Panc1 (cell line): ENCODE measurements around the gene MYRIP. TPM values are rescaled to one million over a fixed set of nuclear protein-coding genes. Genes with fewer than 3 reads are reported as not detected.

Experiments used
- ATAC-seq: fragments of 200-7000 bp; cut with Tn5 transposase; 2 replicates; pipeline ENCODE4 v1.9.1; 2020; ENCODE audit warnings: mild to moderate bottlenecking, moderate library complexity
- BruUV-seq: library from RNA; stranded (reverse); fragments of 400-500 nt; replicated peaks from 2 replicates; lab custom pipeline; 2021; lab: Mats Ljungman, UMichigan
- CTCF ChIA-PET: fragments of 300-600 bp; sonication (Branson Sonifier 250); formaldehyde crosslinking; loops from one replicate; lab custom pipeline; 2022; ENCODE audit warnings: antibody characterized with exemption; lab: Charles Lee
- POLR2A ChIA-PET: fragments of 300-600 bp; sonication (Branson Sonifier 250); formaldehyde crosslinking; loops from one replicate; lab custom pipeline; 2022; ENCODE audit warnings: antibody characterized with exemption; lab: Charles Lee
- DNase-seq: peaks from one replicate; pipeline ENCODE4 v3.0.0-alpha.2; 2010; ENCODE audit warnings: low read depth, low spot score
- H3K27ac ChIP-seq: 2 replicates; pipeline ENCODE4 v1.5.1; 2011; ENCODE audit warnings: mild to moderate bottlenecking, low read length, inconsistent platforms
- H3K27me3 ChIP-seq: fragments of 200-500 bp; sonication (Bioruptor generic); 2 replicates; pipeline ENCODE4 v1.6.0; 2014; ENCODE audit warnings: low read length, inconsistent platforms; ENCODE audit not compliant: control insufficient read depth, insufficient read depth
- H3K36me3 ChIP-seq: fragments of 200-500 bp; sonication (Bioruptor generic); 2 replicates; pipeline ENCODE4 v1.5.1; 2014; ENCODE audit warnings: inconsistent platforms, mild to moderate bottlenecking, low read length, moderate library complexity; ENCODE audit not compliant: control insufficient read depth, insufficient read depth
- H3K4me1 ChIP-seq: 2 replicates; pipeline ENCODE4 v1.5.1; 2011; ENCODE audit warnings: inconsistent platforms, mild to moderate bottlenecking, low read length, moderate library complexity; ENCODE audit not compliant: control insufficient read depth, insufficient read depth
- H3K4me3 ChIP-seq, 2 experiments: 2 replicates each; pipeline ENCODE4 v1.5.1; 2011 to 2012; ENCODE audit warnings: low read depth in 2 of 2, low read length in 2 of 2, mild to moderate bottlenecking in 2 of 2, inconsistent platforms in 1 of 2, moderate library complexity in 1 of 2
- H3K9me3 ChIP-seq: fragments of 200-500 bp; sonication (Bioruptor generic); 2 replicates; pipeline ENCODE4 v1.5.1; 2014; ENCODE audit warnings: low read depth, mild to moderate bottlenecking, inconsistent platforms, low read length, moderate library complexity; ENCODE audit not compliant: control insufficient read depth, insufficient read depth
- POLR2AphosphoS5 ChIP-seq: IDR thresholded peaks from 2 replicates; pipeline ENCODE4 v1.6.1; 2012; ENCODE audit warnings: mild to moderate bottlenecking, low read depth, low read length, moderate library complexity
- SIN3A ChIP-seq: IDR thresholded peaks from 2 replicates; pipeline ENCODE4 v1.6.1; 2012; ENCODE audit warnings: low read depth, mild to moderate bottlenecking, low read length, moderate library complexity, borderline replicate concordance; ENCODE audit not compliant: insufficient read depth
- TCF7L2 ChIP-seq: IDR thresholded peaks from 2 replicates; pipeline ENCODE4 v1.6.1; 2011; ENCODE audit warnings: mild to moderate bottlenecking, low read depth, low read length, inconsistent platforms
- in situ Hi-C: cut with HindIII; loops from 2 replicates; pipeline ENCODE4 v1.10.0; 2016; ENCODE audit warnings: low sequenced_read_pairs, low pct_unique_long_range_greater_than_20kb
- intact Hi-C: fragments of 100-400 bp; cut with micrococcal nuclease; formaldehyde crosslinking; loops from one replicate; pipeline ENCODE4 v1.10.0; 2022; ENCODE audit not compliant: unreplicated experiment
- total RNA-seq: library from RNA; stranded (reverse); gene quantifications from one replicate; pipeline ENCODE4 v1.2.1, GENCODE V29; 2021; ENCODE audit not compliant: unreplicated experiment
- TF ChIP-seq, protein P1 (sequence below), 2 experiments: IDR thresholded peaks; 2 replicates each; pipeline ENCODE4 v1.6.1; 2011 to 2012; ENCODE audit warnings: low read depth in 2 of 2, control low read depth in 1 of 2, low read length in 1 of 2, mild to moderate bottlenecking in 1 of 2, moderate library complexity in 1 of 2; ENCODE audit not compliant: insufficient read depth in 1 of 2
- TF ChIP-seq, protein P2 (sequence below): fragments of 450-650 bp; IDR thresholded peaks from 2 replicates; pipeline ENCODE4 v1.5.1; 2017; ENCODE audit warnings: mild to moderate bottlenecking

MYRIP gene
- total RNA-seq, 1 experiment from 2014 or later = 0.59 TPM

DNA sequence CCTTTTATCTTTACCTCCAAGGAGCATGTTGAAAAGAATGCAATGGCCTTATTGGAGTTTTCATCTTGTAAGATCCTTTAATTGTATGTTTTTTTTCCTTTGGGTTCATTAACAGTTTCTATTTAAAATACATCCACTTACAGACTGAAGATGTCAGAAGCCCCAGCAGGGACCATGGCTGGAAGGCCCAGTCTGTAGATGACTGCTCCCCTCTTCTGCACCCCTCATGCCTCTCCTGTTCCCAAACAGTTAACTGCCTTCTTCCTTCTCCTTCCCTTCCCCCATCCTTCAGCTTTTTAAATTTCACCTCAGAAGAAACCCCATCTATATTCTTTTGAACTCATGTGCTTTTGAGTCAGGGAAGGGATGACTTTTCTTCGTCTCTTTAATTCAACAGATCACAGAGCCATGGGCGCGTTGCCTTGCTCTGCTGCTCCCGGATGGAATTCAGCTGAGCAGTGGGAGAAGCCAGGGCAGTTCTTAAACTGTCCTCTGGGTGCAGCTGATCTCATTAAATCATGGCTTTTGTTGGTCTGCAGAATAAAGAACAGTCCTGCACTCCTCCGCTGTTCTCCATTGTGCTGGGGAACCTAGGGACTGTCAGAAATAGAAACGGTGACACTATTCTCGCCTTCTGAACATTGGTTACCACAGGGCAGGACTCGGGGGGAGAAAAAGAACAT is 428.6 kb downstream of the MYRIP start:
- Histone ChIP-seq H3K27ac (no peak overlapping the region), H3K4me3 (no peak overlapping the region), H3K27me3 (no peaks in the 10 kb centered on the region), H3K9me3 (no peaks in the 10 kb centered on the region), H3K36me3 (no peaks in the 10 kb centered on the region), H3K4me1 (no peaks in the 10 kb centered on the region)
- intact Hi-C loops (no loop called here), in situ Hi-C loops (no loop called here)
- no peak for DNase-seq
- BruUV-seq = no TSS peak
- no peak; the same call in 1 of the 2 replicates for ATAC-seq
- ChIA-PET POLR2A (no interaction called here), CTCF (no interaction called here)
- no peak for TF ChIP-seq SIN3A
- TF ChIP-seq, protein P1, sequence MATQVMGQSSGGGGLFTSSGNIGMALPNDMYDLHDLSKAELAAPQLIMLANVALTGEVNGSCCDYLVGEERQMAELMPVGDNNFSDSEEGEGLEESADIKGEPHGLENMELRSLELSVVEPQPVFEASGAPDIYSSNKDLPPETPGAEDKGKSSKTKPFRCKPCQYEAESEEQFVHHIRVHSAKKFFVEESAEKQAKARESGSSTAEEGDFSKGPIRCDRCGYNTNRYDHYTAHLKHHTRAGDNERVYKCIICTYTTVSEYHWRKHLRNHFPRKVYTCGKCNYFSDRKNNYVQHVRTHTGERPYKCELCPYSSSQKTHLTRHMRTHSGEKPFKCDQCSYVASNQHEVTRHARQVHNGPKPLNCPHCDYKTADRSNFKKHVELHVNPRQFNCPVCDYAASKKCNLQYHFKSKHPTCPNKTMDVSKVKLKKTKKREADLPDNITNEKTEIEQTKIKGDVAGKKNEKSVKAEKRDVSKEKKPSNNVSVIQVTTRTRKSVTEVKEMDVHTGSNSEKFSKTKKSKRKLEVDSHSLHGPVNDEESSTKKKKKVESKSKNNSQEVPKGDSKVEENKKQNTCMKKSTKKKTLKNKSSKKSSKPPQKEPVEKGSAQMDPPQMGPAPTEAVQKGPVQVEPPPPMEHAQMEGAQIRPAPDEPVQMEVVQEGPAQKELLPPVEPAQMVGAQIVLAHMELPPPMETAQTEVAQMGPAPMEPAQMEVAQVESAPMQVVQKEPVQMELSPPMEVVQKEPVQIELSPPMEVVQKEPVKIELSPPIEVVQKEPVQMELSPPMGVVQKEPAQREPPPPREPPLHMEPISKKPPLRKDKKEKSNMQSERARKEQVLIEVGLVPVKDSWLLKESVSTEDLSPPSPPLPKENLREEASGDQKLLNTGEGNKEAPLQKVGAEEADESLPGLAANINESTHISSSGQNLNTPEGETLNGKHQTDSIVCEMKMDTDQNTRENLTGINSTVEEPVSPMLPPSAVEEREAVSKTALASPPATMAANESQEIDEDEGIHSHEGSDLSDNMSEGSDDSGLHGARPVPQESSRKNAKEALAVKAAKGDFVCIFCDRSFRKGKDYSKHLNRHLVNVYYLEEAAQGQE (IDR thresholded peaks at IDR 0.05; ENCODE audit: insufficient read depth in 1 of 2, low read depth in 2 of 2, low read length in 1 of 2) = no peak
- TF ChIP-seq, protein P2, sequence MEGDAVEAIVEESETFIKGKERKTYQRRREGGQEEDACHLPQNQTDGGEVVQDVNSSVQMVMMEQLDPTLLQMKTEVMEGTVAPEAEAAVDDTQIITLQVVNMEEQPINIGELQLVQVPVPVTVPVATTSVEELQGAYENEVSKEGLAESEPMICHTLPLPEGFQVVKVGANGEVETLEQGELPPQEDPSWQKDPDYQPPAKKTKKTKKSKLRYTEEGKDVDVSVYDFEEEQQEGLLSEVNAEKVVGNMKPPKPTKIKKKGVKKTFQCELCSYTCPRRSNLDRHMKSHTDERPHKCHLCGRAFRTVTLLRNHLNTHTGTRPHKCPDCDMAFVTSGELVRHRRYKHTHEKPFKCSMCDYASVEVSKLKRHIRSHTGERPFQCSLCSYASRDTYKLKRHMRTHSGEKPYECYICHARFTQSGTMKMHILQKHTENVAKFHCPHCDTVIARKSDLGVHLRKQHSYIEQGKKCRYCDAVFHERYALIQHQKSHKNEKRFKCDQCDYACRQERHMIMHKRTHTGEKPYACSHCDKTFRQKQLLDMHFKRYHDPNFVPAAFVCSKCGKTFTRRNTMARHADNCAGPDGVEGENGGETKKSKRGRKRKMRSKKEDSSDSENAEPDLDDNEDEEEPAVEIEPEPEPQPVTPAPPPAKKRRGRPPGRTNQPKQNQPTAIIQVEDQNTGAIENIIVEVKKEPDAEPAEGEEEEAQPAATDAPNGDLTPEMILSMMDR = peak; percentile 18; the same call in 1 of the 2 replicates
- TF ChIP-seq TCF7L2 = no peak
- TF ChIP-seq POLR2AphosphoS5 = no peak

DNA sequence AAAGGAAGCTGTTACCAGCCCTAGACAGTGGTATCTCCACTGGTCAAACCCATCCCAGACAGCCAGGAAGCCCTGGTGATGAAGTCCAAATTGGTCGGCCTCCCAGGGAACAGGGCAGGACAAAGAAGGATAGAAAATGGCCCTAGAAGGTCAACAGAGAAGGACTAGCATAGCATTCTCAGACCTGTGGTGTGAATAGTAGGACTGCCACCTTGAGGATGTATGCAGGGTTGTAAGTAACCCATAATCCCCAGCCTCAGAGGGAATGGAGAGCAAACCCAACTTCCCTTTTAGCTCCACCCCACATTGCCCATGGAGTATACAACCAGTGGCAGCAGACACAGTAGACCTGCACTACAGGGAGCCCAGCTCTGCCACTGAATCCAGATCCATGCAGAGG is 431.5 kb downstream of the MYRIP start:
- in situ Hi-C loops = no loop called here
- DNase-seq = no peak
- TF ChIP-seq TCF7L2 = no peak
- TF ChIP-seq, protein P1 (IDR thresholded peaks at IDR 0.05; ENCODE audit: insufficient read depth in 1 of 2, low read depth in 2 of 2, low read length in 1 of 2) = no peak
- TF ChIP-seq SIN3A = no peak
- TF ChIP-seq, protein P2 = no peak
- TF ChIP-seq POLR2AphosphoS5 = no peak
- Histone ChIP-seq H3K27me3 (no peaks in the 10 kb centered on the region), H3K4me1 (no peaks in the 10 kb centered on the region), H3K9me3 (no peaks in the 10 kb centered on the region), H3K36me3 (no peaks in the 10 kb centered on the region), H3K4me3 (no peak overlapping the region), H3K27ac (no peak overlapping the region)
- ChIA-PET POLR2A (no interaction called here), CTCF (no interaction called here)
- no TSS peak for BruUV-seq
- ATAC-seq = no peak
- intact Hi-C loops = no loop called here
